GM19397 (cell line): ENCODE measurements around the gene ARRDC3.
A peak's percentile ranks its signal among the peaks of the same experiment; 100 is the strongest.
"Not testable (repeated sequence)": the region's sequence is repeated elsewhere in the genome, so short reads cannot be mapped to it uniquely, and the experiment has no call there.

ENCODE experiments used
- ATAC-seq: cut with Tn5 transposase; IDR thresholded peaks from one replicate; pipeline ENCODE4 v1.9.1; 2021; ENCODE audit warnings: mild to moderate bottlenecking, moderate library complexity; ENCODE audit not compliant: unreplicated experiment

Gene ARRDC3

GRCh38 chr5:91361055-91361701 is 21.9 kb downstream of the ARRDC3 start:
- ATAC-seq: peak; percentile 76

- ATAC-seq: no peak
Measured at GRCh38 chr5:91359962-91360609, 23.0 kb downstream of the ARRDC3 start.

GRCh38 chr5:91357806-91358205 is 25.3 kb downstream of the ARRDC3 start:
- no peak for ATAC-seq

GRCh38 chr5:91357012-91357634 is 26.0 kb downstream of the ARRDC3 start:
- no peak for ATAC-seq

GRCh38 chr5:91354867-91355266 is 28.2 kb downstream of the ARRDC3 start:
- ATAC-seq: not testable (repeated sequence)

- ATAC-seq: no peak
Measured at GRCh38 chr5:91352831-91353695, 30.1 kb downstream of the ARRDC3 start.

- ATAC-seq: no peak
Measured at GRCh38 chr5:91345461-91345860, 37.7 kb downstream of the ARRDC3 start.

- ATAC-seq: not testable (repeated sequence)
Measured at GRCh38 chr5:91344661-91345200, 38.4 kb downstream of the ARRDC3 start.

GRCh38 chr5:91343916-91344315 is 39.2 kb downstream of the ARRDC3 start:
- no peak for ATAC-seq

- ATAC-seq: not testable (repeated sequence)
Measured at GRCh38 chr5:91342931-91343330, 40.2 kb downstream of the ARRDC3 start.

- ATAC-seq: no peak
Measured at GRCh38 chr5:91341154-91341553, 42.0 kb downstream of the ARRDC3 start.

- ATAC-seq: no peak
Measured at GRCh38 chr5:91340532-91340931, 42.6 kb downstream of the ARRDC3 start.

- ATAC-seq: no peak
Measured at GRCh38 chr5:91339063-91339705, 43.9 kb downstream of the ARRDC3 start.

GRCh38 chr5:91332267-91333045 is 50.7 kb downstream of the ARRDC3 start:
- peak; percentile 68 for ATAC-seq

GRCh38 chr5:91331705-91332104 is 51.4 kb downstream of the ARRDC3 start:
- ATAC-seq: no peak

GRCh38 chr5:91329283-91329682 is 53.8 kb downstream of the ARRDC3 start:
- no peak for ATAC-seq

GRCh38 chr5:91328743-91329142 is 54.4 kb downstream of the ARRDC3 start:
- ATAC-seq: no peak

GRCh38 chr5:91322981-91323380 is 60.1 kb downstream of the ARRDC3 start:
- ATAC-seq: not testable (repeated sequence)

- no peak for ATAC-seq
Measured at GRCh38 chr5:91319667-91320066, 63.5 kb downstream of the ARRDC3 start.

- no peak for ATAC-seq
Measured at GRCh38 chr5:91318724-91319123, 64.4 kb downstream of the ARRDC3 start.
